ENCODE measurements around the gene PLCXD3.

Gene PLCXD3

GRCh38 chr5:41457094-41457493, 53.3 kb downstream of the PLCXD3 start:
- Histone ChIP-seq H3K4me1 (ENCODE audit: low read length) (no peaks in the 10 kb centered on the region), H3K9me3 (ENCODE audit: insufficient read depth, low read length) (no peaks in the 10 kb centered on the region), H3K27ac (ENCODE audit: low read length) (no peak overlapping the region), H2AFZ (ENCODE audit: low read depth, low read length) (no peak overlapping the region), H4K20me1 (ENCODE audit: insufficient read depth, low read length) (no peaks in the 10 kb centered on the region), H3K4me3 (ENCODE audit: low read length) (no peak overlapping the region), H3K27me3 (ENCODE audit: low read depth, low read length) (no peaks in the 10 kb centered on the region), H3K9ac (ENCODE audit: low read length) (no peak overlapping the region), H3K4me2 (ENCODE audit: low read length) (no peak overlapping the region), H3K79me2 (ENCODE audit: low read length) (no peaks in the 10 kb centered on the region), H3K36me3 (replicated peaks; ENCODE audit: low read depth, low read length) (no peaks in the 10 kb centered on the region)
- TF ChIP-seq CTCF (IDR thresholded peaks at IDR 0.05; ENCODE audit: low read depth, low read length) (no peak), EZH2phosphoT487 (IDR thresholded peaks at IDR 0.05; ENCODE audit: low read depth) (no peak)

GRCh38 chr5:41452506-41452905, 57.9 kb downstream of the PLCXD3 start:
- no peak overlapping the region for H3K4me2 ChIP-seq (ENCODE audit: low read length)
- no peaks in the 10 kb centered on the region for H4K20me1 ChIP-seq (ENCODE audit: insufficient read depth, low read length)
- no peaks in the 10 kb centered on the region for H3K9me3 ChIP-seq (ENCODE audit: insufficient read depth, low read length)
- H3K79me2 ChIP-seq (ENCODE audit: low read length) = no peaks in the 10 kb centered on the region
- H2AFZ ChIP-seq (ENCODE audit: low read depth, low read length) = no peak overlapping the region
- H3K27ac ChIP-seq (ENCODE audit: low read length) = no peak overlapping the region
- H3K4me1 ChIP-seq (ENCODE audit: low read length) = no peaks in the 10 kb centered on the region
- TF ChIP-seq EZH2phosphoT487 (IDR thresholded peaks at IDR 0.05; ENCODE audit: low read depth) (no peak), CTCF (IDR thresholded peaks at IDR 0.05; ENCODE audit: low read depth, low read length) (no peak)
- no peaks in the 10 kb centered on the region for H3K27me3 ChIP-seq (ENCODE audit: low read depth, low read length)
- no peaks in the 10 kb centered on the region for H3K36me3 ChIP-seq (replicated peaks; ENCODE audit: low read depth, low read length)
- H3K9ac ChIP-seq (ENCODE audit: low read length) = no peak overlapping the region
- no peak overlapping the region for H3K4me3 ChIP-seq (ENCODE audit: low read length)

GRCh38 chr5:41447650-41448510, 62.5 kb downstream of the PLCXD3 start:
- Histone ChIP-seq H3K4me3 (ENCODE audit: low read length) (no peak overlapping the region), H3K36me3 (replicated peaks; ENCODE audit: low read depth, low read length) (no peaks in the 10 kb centered on the region), H2AFZ (ENCODE audit: low read depth, low read length) (no peak overlapping the region), H3K9me3 (ENCODE audit: insufficient read depth, low read length) (no peaks in the 10 kb centered on the region), H3K4me1 (ENCODE audit: low read length) (no peaks in the 10 kb centered on the region), H3K4me2 (ENCODE audit: low read length) (no peak overlapping the region), H3K79me2 (ENCODE audit: low read length) (no peaks in the 10 kb centered on the region), H4K20me1 (ENCODE audit: insufficient read depth, low read length) (no peaks in the 10 kb centered on the region), H3K27me3 (ENCODE audit: low read depth, low read length) (no peaks in the 10 kb centered on the region), H3K27ac (ENCODE audit: low read length) (no peak overlapping the region), H3K9ac (ENCODE audit: low read length) (no peak overlapping the region)
- no peak for TF ChIP-seq CTCF (IDR thresholded peaks at IDR 0.05; ENCODE audit: low read depth, low read length)
- TF ChIP-seq EZH2phosphoT487 (IDR thresholded peaks at IDR 0.05; ENCODE audit: low read depth) = no peak

GRCh38 chr5:41445937-41446563, 64.4 kb downstream of the PLCXD3 start:
- H3K4me1 ChIP-seq (ENCODE audit: low read length) = no peaks in the 10 kb centered on the region
- no peaks in the 10 kb centered on the region for H3K36me3 ChIP-seq (replicated peaks; ENCODE audit: low read depth, low read length)
- no peaks in the 10 kb centered on the region for H3K79me2 ChIP-seq (ENCODE audit: low read length)
- no peaks in the 10 kb centered on the region for H4K20me1 ChIP-seq (ENCODE audit: insufficient read depth, low read length)
- H3K9me3 ChIP-seq (ENCODE audit: insufficient read depth, low read length) = no peaks in the 10 kb centered on the region
- no peaks in the 10 kb centered on the region for H3K27me3 ChIP-seq (ENCODE audit: low read depth, low read length)
- H3K4me3 ChIP-seq (ENCODE audit: low read length) = no peak overlapping the region
- H3K9ac ChIP-seq (ENCODE audit: low read length) = no peak overlapping the region
- H2AFZ ChIP-seq (ENCODE audit: low read depth, low read length) = no peak overlapping the region
- no peak overlapping the region for H3K4me2 ChIP-seq (ENCODE audit: low read length)
- no peak for TF ChIP-seq EZH2phosphoT487 (IDR thresholded peaks at IDR 0.05; ENCODE audit: low read depth)
- TF ChIP-seq CTCF (IDR thresholded peaks at IDR 0.05; ENCODE audit: low read depth, low read length) = no peak
- no peak overlapping the region for H3K27ac ChIP-seq (ENCODE audit: low read length)
